ENCODE data around the gene SIRT2.

DNA sequence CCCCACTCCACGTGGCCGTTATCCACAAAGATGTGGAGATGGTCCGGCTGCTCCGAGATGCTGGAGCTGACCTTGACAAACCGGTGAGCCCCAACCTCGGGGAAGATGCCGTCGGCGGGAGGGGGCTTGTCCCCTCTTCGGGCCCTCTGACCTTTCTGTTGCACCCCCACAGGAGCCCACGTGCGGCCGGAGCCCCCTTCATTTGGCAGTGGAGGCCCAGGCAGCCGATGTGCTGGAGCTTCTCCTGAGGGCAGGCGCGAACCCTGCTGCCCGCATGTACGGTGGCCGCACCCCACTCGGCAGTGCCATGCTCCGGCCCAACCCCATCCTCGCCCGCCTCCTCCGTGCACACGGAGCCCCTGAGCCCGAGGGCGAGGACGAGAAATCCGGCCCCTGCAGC is 7.8 kb upstream of the SIRT2 start:
- TF ChIP-seq CTCF (conservative IDR thresholded peaks at IDR 0.05; ENCODE audit: low read length) (no peak), EZH2phosphoT487 (IDR thresholded peaks at IDR 0.05; ENCODE audit: borderline replicate concordance) (no peak)

Measured in Loucy (cell line).